HG03045 (cell line): ENCODE data around the gene KASH5.
"Not testable (repeated sequence)": the region's sequence is repeated elsewhere in the genome, so short reads cannot be mapped to it uniquely, and the experiment has no call there.

Source experiments
- ATAC-seq: cut with Tn5 transposase; IDR thresholded peaks from one replicate; pipeline ENCODE4 v1.9.1; 2021; ENCODE audit warnings: mild to moderate bottlenecking, moderate library complexity; ENCODE audit not compliant: unreplicated experiment

Gene KASH5

GRCh38 chr19:49361438-49362047 lies 26.5 kb upstream of the KASH5 start:
- no peak for ATAC-seq

- ATAC-seq = no peak
Measured at GRCh38 chr19:49362048-49362928, 25.8 kb upstream of the KASH5 start, which contains the start of gene TEAD2. Gene TEAD2, minus strand, starts transcription at chr19:49362416. Its CDS starts 2,341 bp downstream, at chr19:49360075.

GRCh38 chr19:49362929-49363267 lies 25.2 kb upstream of the KASH5 start:
- ATAC-seq = no peak

GRCh38 chr19:49363268-49364082 lies 24.6 kb upstream of the KASH5 start, which contains the start of gene DKKL1:
Gene DKKL1, plus strand, starts transcription at chr19:49363877. Its CDS starts 122 bp downstream, at chr19:49363999.
- ATAC-seq = peak; percentile 65

- no peak for ATAC-seq
Measured at GRCh38 chr19:49364083-49364737, 23.8 kb upstream of the KASH5 start.

- ATAC-seq = no peak
Measured at GRCh38 chr19:49366110-49366509, 21.9 kb upstream of the KASH5 start.

GRCh38 chr19:49368711-49369358 lies 19.2 kb upstream of the KASH5 start:
- no peak for ATAC-seq

GRCh38 chr19:49371184-49371583 lies 16.9 kb upstream of the KASH5 start:
- ATAC-seq = no peak

GRCh38 chr19:49373174-49373573 lies 14.9 kb upstream of the KASH5 start:
- not testable (repeated sequence) for ATAC-seq

- ATAC-seq = no peak
Measured at GRCh38 chr19:49374665-49375434, 13.2 kb upstream of the KASH5 start.

- no peak for ATAC-seq
Measured at GRCh38 chr19:49378512-49378911, 9.5 kb upstream of the KASH5 start.

- no peak for ATAC-seq
Measured at GRCh38 chr19:49380391-49380790, 7.7 kb upstream of the KASH5 start.

GRCh38 chr19:49382639-49383038 lies 5.4 kb upstream of the KASH5 start:
- no peak for ATAC-seq

- ATAC-seq = no peak
Measured at GRCh38 chr19:49383599-49383998, 4.5 kb upstream of the KASH5 start.

GRCh38 chr19:49389406-49389805 lies 1.4 kb downstream of the KASH5 start:
- no peak for ATAC-seq

- ATAC-seq = no peak
Measured at GRCh38 chr19:49390131-49390928, 2.3 kb downstream of the KASH5 start.

- ATAC-seq = no peak
Measured at GRCh38 chr19:49390929-49391359, 2.9 kb downstream of the KASH5 start.

- no peak for ATAC-seq
Measured at GRCh38 chr19:49391581-49392399, 3.7 kb downstream of the KASH5 start.
